Measurements from ENCODE around the gene EIF4H. TPM values are rescaled to one million over a fixed set of nuclear protein-coding genes. Genes with fewer than 3 reads are reported as not detected.

Gene EIF4H
- total RNA-seq, 1 experiment from 2014 or later, result 339 TPM

- H3K36me3 ChIP-seq (ENCODE audit: low read depth, low read length), result no peaks in the 10 kb centered on the region
- DNase-seq (no peak), ATAC-seq (no peak)
- H3K27me3 ChIP-seq (ENCODE audit: low read length), result no peaks in the 10 kb centered on the region
- no peaks in the 10 kb centered on the region for H4K20me1 ChIP-seq (ENCODE audit: low read length)
- no peaks in the 10 kb centered on the region for H3K9me2 ChIP-seq (replicated peaks; ENCODE audit: low read length)
- no peak overlapping the region for H3K4me3 ChIP-seq (ENCODE audit: low read length)
- TF ChIP-seq EZH2 (IDR thresholded peaks at IDR 0.05; ENCODE audit: low read length, unreplicated experiment) (no peak), CTCF (conservative IDR thresholded peaks at IDR 0.05; ENCODE audit: low read depth, low read length) (no peak), EZH2phosphoT487 (IDR thresholded peaks at IDR 0.05; ENCODE audit: borderline replicate concordance, low read length) (no peak)
- no TSS peak for BruUV-seq (replicated peaks)
- no peaks in the 10 kb centered on the region for H3K4me1 ChIP-seq (ENCODE audit: insufficient read depth, low read length)
- H3F3A ChIP-seq (ENCODE audit: low read length, unreplicated experiment), result no peaks in the 10 kb centered on the region
- no peaks in the 10 kb centered on the region for H3K9me3 ChIP-seq (ENCODE audit: low read length)
- no peak overlapping the region for H3K9ac ChIP-seq (ENCODE audit: low read length)
- H3K79me2 ChIP-seq (ENCODE audit: low read length), result no peaks in the 10 kb centered on the region
- ChIA-PET CTCF (no interaction called here), POLR2A (ENCODE audit: unreplicated experiment) (no interaction called here)
- intact Hi-C loops (cut with micrococcal nuclease), result no loop called here
- no peak overlapping the region for H3K27ac ChIP-seq (ENCODE audit: low read length)
- no peak overlapping the region for H3K4me2 ChIP-seq (ENCODE audit: low read length)
- H2AFZ ChIP-seq (ENCODE audit: low read length), result no peak overlapping the region
Observed at GRCh38 chr7:74217455-74218342, 43.5 kb downstream of the EIF4H start.

GRCh38 chr7:74218343-74218698, 44.2 kb downstream of the EIF4H start:
- Histone ChIP-seq H2AFZ (ENCODE audit: low read length) (no peak overlapping the region), H3K27ac (ENCODE audit: low read length) (no peak overlapping the region), H4K20me1 (ENCODE audit: low read length) (no peaks in the 10 kb centered on the region), H3K4me3 (ENCODE audit: low read length) (no peak overlapping the region), H3K79me2 (ENCODE audit: low read length) (no peaks in the 10 kb centered on the region), H3K9me2 (replicated peaks; ENCODE audit: low read length) (no peaks in the 10 kb centered on the region), H3K4me1 (ENCODE audit: insufficient read depth, low read length) (no peaks in the 10 kb centered on the region), H3K9ac (ENCODE audit: low read length) (no peak overlapping the region), H3K36me3 (ENCODE audit: low read depth, low read length) (no peaks in the 10 kb centered on the region), H3K4me2 (ENCODE audit: low read length) (no peak overlapping the region), H3K9me3 (ENCODE audit: low read length) (no peaks in the 10 kb centered on the region), H3F3A (ENCODE audit: low read length, unreplicated experiment) (no peaks in the 10 kb centered on the region), H3K27me3 (ENCODE audit: low read length) (no peaks in the 10 kb centered on the region)
- ATAC-seq, result no peak
- ChIA-PET CTCF (no interaction called here), POLR2A (ENCODE audit: unreplicated experiment) (no interaction called here)
- no peak for DNase-seq
- BruUV-seq (replicated peaks), result no TSS peak
- intact Hi-C loops (cut with micrococcal nuclease), result no loop called here
- no peak for TF ChIP-seq EZH2 (IDR thresholded peaks at IDR 0.05; ENCODE audit: low read length, unreplicated experiment)
- no peak for TF ChIP-seq EZH2phosphoT487 (IDR thresholded peaks at IDR 0.05; ENCODE audit: borderline replicate concordance, low read length)
- no peak for TF ChIP-seq CTCF (conservative IDR thresholded peaks at IDR 0.05; ENCODE audit: low read depth, low read length)

- TF ChIP-seq CTCF (conservative IDR thresholded peaks at IDR 0.05; ENCODE audit: low read depth, low read length) (no peak), EZH2 (IDR thresholded peaks at IDR 0.05; ENCODE audit: low read length, unreplicated experiment) (no peak), EZH2phosphoT487 (IDR thresholded peaks at IDR 0.05; ENCODE audit: borderline replicate concordance, low read length) (no peak)
- POLR2A ChIA-PET (ENCODE audit: unreplicated experiment), result no interaction called here
- no peak overlapping the region for H3K4me2 ChIP-seq (ENCODE audit: low read length)
- no peaks in the 10 kb centered on the region for H4K20me1 ChIP-seq (ENCODE audit: low read length)
- BruUV-seq (replicated peaks), result no TSS peak
- H3F3A ChIP-seq (ENCODE audit: low read length, unreplicated experiment), result no peaks in the 10 kb centered on the region
- H3K9me2 ChIP-seq (replicated peaks; ENCODE audit: low read length), result no peaks in the 10 kb centered on the region
- H3K27ac ChIP-seq (ENCODE audit: low read length), result no peak overlapping the region
- no peak overlapping the region for H3K9ac ChIP-seq (ENCODE audit: low read length)
- H3K9me3 ChIP-seq (ENCODE audit: low read length), result no peaks in the 10 kb centered on the region
- no peak overlapping the region for H3K4me3 ChIP-seq (ENCODE audit: low read length)
- H3K79me2 ChIP-seq (ENCODE audit: low read length), result no peaks in the 10 kb centered on the region
- ATAC-seq (no peak; the same call in 1 of the 2 replicates), DNase-seq (no peak)
- CTCF ChIA-PET, result interaction anchor here (0.5 kb wide), 1 partner anchor 10 kb away, joined by 4 read pairs; the partner anchor contains the start of gene LAT2
- intact Hi-C loops (cut with micrococcal nuclease), result no loop called here
- H2AFZ ChIP-seq (ENCODE audit: low read length), result no peak overlapping the region
- no peaks in the 10 kb centered on the region for H3K4me1 ChIP-seq (ENCODE audit: insufficient read depth, low read length)
- no peaks in the 10 kb centered on the region for H3K36me3 ChIP-seq (ENCODE audit: low read depth, low read length)
- no peaks in the 10 kb centered on the region for H3K27me3 ChIP-seq (ENCODE audit: low read length)
Observed at GRCh38 chr7:74219416-74219815, 45.3 kb downstream of the EIF4H start.

All from PC-3 (cell line).